ENCODE measurements around the gene ZXDC.

Gene ZXDC

DNA sequence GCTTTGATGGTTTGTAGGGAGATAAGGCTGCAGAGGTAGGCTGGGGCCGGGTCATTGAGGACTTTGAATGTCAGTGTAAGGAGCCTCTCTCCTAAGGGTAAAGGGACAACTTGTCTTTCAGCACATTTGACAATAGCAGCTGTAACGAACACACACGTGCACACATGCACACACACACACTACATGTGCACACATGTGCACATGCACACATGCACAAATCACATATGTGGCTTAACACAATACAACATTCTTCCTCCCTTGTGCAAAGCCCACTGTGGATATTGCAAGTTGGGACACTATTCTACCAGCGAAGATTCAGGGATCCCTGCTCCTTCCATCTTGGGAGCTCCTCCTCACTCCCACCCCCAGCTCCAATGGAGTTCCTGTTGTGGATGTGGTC is 82.1 kb downstream of the ZXDC start:
- no peaks in the 10 kb centered on the region for H3K9me3 ChIP-seq (ENCODE audit: insufficient read depth, low read depth, low read length)
- no peaks in the 10 kb centered on the region for H3K27me3 ChIP-seq (ENCODE audit: insufficient read depth, low read length, poor library complexity, severe bottlenecking)
- H3K9me2 ChIP-seq (replicated peaks; ENCODE audit: low read depth, low read length) = no peaks in the 10 kb centered on the region
- H3K36me3 ChIP-seq (ENCODE audit: insufficient read depth, low read length) = no peaks in the 10 kb centered on the region
- no peaks in the 10 kb centered on the region for H3F3A ChIP-seq (ENCODE audit: low read depth)
- H3K4me1 ChIP-seq (ENCODE audit: insufficient read depth, low read length, poor library complexity, severe bottlenecking) = peaks cover 5% of the 10 kb centered on the region
- H3K4me3 ChIP-seq (ENCODE audit: low read length, poor library complexity, severe bottlenecking) = no peak overlapping the region
- no peak overlapping the region for H3K4me2 ChIP-seq (ENCODE audit: low read depth, low read length, poor library complexity, severe bottlenecking)
- no peak overlapping the region for H2AFZ ChIP-seq (ENCODE audit: low read length)
- no peak for TF ChIP-seq EZH2phosphoT487 (IDR thresholded peaks at IDR 0.05; ENCODE audit: borderline replicate concordance)
- TF ChIP-seq, protein P1, sequence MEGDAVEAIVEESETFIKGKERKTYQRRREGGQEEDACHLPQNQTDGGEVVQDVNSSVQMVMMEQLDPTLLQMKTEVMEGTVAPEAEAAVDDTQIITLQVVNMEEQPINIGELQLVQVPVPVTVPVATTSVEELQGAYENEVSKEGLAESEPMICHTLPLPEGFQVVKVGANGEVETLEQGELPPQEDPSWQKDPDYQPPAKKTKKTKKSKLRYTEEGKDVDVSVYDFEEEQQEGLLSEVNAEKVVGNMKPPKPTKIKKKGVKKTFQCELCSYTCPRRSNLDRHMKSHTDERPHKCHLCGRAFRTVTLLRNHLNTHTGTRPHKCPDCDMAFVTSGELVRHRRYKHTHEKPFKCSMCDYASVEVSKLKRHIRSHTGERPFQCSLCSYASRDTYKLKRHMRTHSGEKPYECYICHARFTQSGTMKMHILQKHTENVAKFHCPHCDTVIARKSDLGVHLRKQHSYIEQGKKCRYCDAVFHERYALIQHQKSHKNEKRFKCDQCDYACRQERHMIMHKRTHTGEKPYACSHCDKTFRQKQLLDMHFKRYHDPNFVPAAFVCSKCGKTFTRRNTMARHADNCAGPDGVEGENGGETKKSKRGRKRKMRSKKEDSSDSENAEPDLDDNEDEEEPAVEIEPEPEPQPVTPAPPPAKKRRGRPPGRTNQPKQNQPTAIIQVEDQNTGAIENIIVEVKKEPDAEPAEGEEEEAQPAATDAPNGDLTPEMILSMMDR (conservative IDR thresholded peaks at IDR 0.05; ENCODE audit: low read length) = no peak
- no peaks in the 10 kb centered on the region for H4K20me1 ChIP-seq (ENCODE audit: insufficient read depth, low read length, poor library complexity, severe bottlenecking)
- no peak overlapping the region for H3K9ac ChIP-seq (ENCODE audit: low read depth, low read length, poor library complexity, severe bottlenecking)
- no peaks in the 10 kb centered on the region for H3K79me2 ChIP-seq (ENCODE audit: insufficient read depth, low read length)

DNA sequence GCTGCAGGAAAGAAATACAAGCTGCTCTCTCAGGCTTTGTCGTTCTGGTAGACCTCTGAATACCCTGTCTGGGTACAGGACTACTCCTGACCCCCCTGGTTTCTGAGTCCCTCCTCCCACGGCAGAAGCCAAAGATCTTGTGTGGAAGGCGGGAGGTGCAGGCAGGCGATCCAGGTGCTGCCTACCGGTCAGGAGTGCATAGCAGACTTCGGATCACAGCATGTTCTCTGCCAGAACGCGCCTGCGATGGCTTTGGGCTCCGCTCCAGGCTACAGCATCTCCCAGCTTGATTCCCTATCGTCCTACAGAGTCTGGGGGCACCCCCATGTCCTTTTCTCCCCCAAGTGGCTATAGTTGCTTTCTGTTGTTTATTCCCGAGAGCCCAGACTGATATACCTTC is 83.4 kb downstream of the ZXDC start:
- no peak overlapping the region for H2AFZ ChIP-seq (ENCODE audit: low read length)

DNA sequence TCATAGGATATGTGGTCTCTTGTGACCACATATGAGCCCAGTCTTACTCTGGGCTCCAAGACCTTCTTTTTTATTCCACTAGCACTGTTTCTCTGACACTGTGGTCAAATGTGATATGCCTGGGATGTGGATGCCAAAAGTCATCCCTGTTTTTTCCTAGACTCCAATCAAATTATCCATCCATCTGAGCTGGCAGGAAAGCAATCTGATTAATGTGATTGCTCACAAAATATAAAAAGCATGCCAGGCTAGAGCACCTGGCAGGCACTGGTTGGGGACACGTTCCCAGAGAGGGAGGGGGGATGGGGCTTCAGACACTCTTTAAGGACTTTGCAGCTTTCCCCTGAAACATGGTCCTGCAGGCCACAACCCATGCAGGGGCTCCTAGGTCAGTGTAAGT is 84.1 kb downstream of the ZXDC start:
- H4K20me1 ChIP-seq (ENCODE audit: insufficient read depth, low read length, poor library complexity, severe bottlenecking) = no peaks in the 10 kb centered on the region
- TF ChIP-seq EZH2phosphoT487 (IDR thresholded peaks at IDR 0.05; ENCODE audit: borderline replicate concordance) = no peak
- TF ChIP-seq, protein P1 (conservative IDR thresholded peaks at IDR 0.05; ENCODE audit: low read length) = no peak
- no peaks in the 10 kb centered on the region for H3K79me2 ChIP-seq (ENCODE audit: insufficient read depth, low read length)
- no peak overlapping the region for H3K4me3 ChIP-seq (ENCODE audit: low read length, poor library complexity, severe bottlenecking)
- H3K9ac ChIP-seq (ENCODE audit: low read depth, low read length, poor library complexity, severe bottlenecking) = no peak overlapping the region
- no peaks in the 10 kb centered on the region for H3K9me2 ChIP-seq (replicated peaks; ENCODE audit: low read depth, low read length)
- H3K4me1 ChIP-seq (ENCODE audit: insufficient read depth, low read length, poor library complexity, severe bottlenecking) = peaks cover 5% of the 10 kb centered on the region
- no peak overlapping the region for H3K4me2 ChIP-seq (ENCODE audit: low read depth, low read length, poor library complexity, severe bottlenecking)
- no peaks in the 10 kb centered on the region for H3K27me3 ChIP-seq (ENCODE audit: insufficient read depth, low read length, poor library complexity, severe bottlenecking)
- no peaks in the 10 kb centered on the region for H3K36me3 ChIP-seq (ENCODE audit: insufficient read depth, low read length)
- no peak overlapping the region for H2AFZ ChIP-seq (ENCODE audit: low read length)
- H3F3A ChIP-seq (ENCODE audit: low read depth) = no peaks in the 10 kb centered on the region
- no peaks in the 10 kb centered on the region for H3K9me3 ChIP-seq (ENCODE audit: insufficient read depth, low read depth, low read length)

More for the DNA sequence above, 83.4 kb downstream of the ZXDC start:
- Histone ChIP-seq H3F3A (ENCODE audit: low read depth) (no peaks in the 10 kb centered on the region), H3K4me3 (ENCODE audit: low read length, poor library complexity, severe bottlenecking) (no peak overlapping the region), H3K9ac (ENCODE audit: low read depth, low read length, poor library complexity, severe bottlenecking) (no peak overlapping the region), H3K27me3 (ENCODE audit: insufficient read depth, low read length, poor library complexity, severe bottlenecking) (no peaks in the 10 kb centered on the region), H3K9me3 (ENCODE audit: insufficient read depth, low read depth, low read length) (no peaks in the 10 kb centered on the region), H4K20me1 (ENCODE audit: insufficient read depth, low read length, poor library complexity, severe bottlenecking) (no peaks in the 10 kb centered on the region), H3K4me2 (ENCODE audit: low read depth, low read length, poor library complexity, severe bottlenecking) (no peak overlapping the region), H3K9me2 (replicated peaks; ENCODE audit: low read depth, low read length) (no peaks in the 10 kb centered on the region), H3K79me2 (ENCODE audit: insufficient read depth, low read length) (no peaks in the 10 kb centered on the region), H3K4me1 (ENCODE audit: insufficient read depth, low read length, poor library complexity, severe bottlenecking) (peaks cover 5% of the 10 kb centered on the region), H3K36me3 (ENCODE audit: insufficient read depth, low read length) (no peaks in the 10 kb centered on the region)
- no peak for TF ChIP-seq EZH2phosphoT487 (IDR thresholded peaks at IDR 0.05; ENCODE audit: borderline replicate concordance)
- TF ChIP-seq, protein P1 (conservative IDR thresholded peaks at IDR 0.05; ENCODE audit: low read length) = no peak

Data from Loucy (cell line).